Thoracic aorta (tissue), 2 donors: ENCODE measurements around the gene RSRC1. TPM values are rescaled to one million over a fixed set of nuclear protein-coding genes. Genes with fewer than 3 reads are reported as not detected.

Experiments used
- ATAC-seq: fragments of 150-250 bp; one replicate; pipeline ENCODE4 v1.8.0; 2017; ENCODE audit warnings: low read depth; ENCODE audit not compliant: insufficient number of reproducible peaks, low FRiP score
- DNase-seq: peaks from one replicate; pipeline ENCODE4 v3.0.0-alpha.2; 2020; ENCODE audit warnings: low spot score
- H3K27ac ChIP-seq, 2 donors: fragments of 200-600 bp; sonication (generic); 1 replicate in 1 of 2; 2 replicates in 1 of 2; pipeline ENCODE4 v1.5.1; 2016; ENCODE audit warnings: mild to moderate bottlenecking in 2 of 2, moderate library complexity in 2 of 2
- H3K27me3 ChIP-seq: fragments of 200-600 bp; sonication (generic); replicated peaks from 2 replicates; pipeline ENCODE4 v1.6.0; 2016; ENCODE audit warnings: mild to moderate bottlenecking; ENCODE audit not compliant: insufficient read depth
- H3K36me3 ChIP-seq: fragments of 200-600 bp; sonication (generic); one replicate; pipeline ENCODE4 v1.5.1; 2016
- H3K4me1 ChIP-seq, 2 donors: fragments of 200-600 bp; sonication (generic); 1 replicate in 1 of 2; 2 replicates in 1 of 2; pipeline versions ENCODE4 v1.5.1 to v1.6.0; 2016; ENCODE audit warnings: low read depth in 2 of 2, mild to moderate bottlenecking in 1 of 2; ENCODE audit not compliant: control insufficient read depth in 1 of 2
- H3K4me3 ChIP-seq: fragments of 200-600 bp; sonication (generic); 2 replicates; pipeline ENCODE4 v1.5.1; 2016; ENCODE audit warnings: mild to moderate bottlenecking
- H3K9me3 ChIP-seq: fragments of 200-600 bp; sonication (generic); 2 replicates; pipeline ENCODE4 v1.5.1; 2016
- total RNA-seq, 2 donors: library from RNA; depleted of rRNA; stranded (reverse); fragments of >200 nt; gene quantifications; one replicate each; pipeline versions ENCODE4 v1.1.0 to v1.2.3, GENCODE V29; 2016
- TF ChIP-seq, protein P1 (sequence below): fragments of 200-600 bp; sonication (generic); IDR thresholded peaks from one replicate; pipeline ENCODE4 v1.5.1; 2019; ENCODE audit warnings: antibody characterized with exemption

Gene RSRC1
- total RNA-seq, 2 donors from 2014 or later, result 26.6 to 39.5 TPM

DNA sequence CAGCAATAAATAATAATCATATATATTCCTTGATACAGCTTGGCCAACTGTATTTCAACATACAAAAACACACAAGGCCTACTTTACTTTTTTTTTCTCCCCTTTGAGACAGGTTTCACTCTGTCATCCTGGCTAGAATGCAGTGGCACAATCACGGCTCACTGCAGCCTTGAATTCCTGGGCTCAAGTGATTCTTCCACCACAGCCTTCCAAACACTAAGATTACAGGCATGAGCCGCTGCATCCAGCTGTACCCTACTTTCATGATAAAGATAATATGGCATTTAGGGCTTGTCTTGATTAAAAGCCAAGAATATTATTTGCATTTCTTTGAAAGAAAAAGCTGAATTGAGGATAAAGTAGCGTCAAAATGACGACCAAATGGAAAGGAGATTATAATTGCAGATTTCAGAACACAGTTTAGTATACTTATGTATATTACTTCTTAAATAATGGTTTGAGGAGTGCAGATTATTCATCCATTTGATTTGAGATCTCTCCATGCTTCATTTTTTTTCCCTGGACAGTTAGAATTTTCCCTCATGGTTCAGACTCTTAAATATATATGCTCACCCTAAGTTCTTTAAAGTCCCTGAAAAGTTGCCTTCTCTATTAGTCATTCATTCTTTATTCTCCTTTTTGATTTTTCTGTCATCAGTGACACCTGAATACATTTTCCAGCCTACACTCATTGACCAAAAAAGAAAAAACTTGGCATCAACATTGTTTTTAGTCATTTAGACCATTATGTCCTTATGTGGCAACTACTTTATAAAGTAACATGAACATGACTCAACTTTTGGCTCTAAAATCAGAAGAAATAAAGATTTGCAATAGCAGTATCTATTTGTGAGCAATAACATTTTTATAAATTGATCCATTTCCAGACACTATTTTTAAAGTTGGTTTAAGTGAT is 412.6 kb downstream of the RSRC1 start:
- peak overlapping the region; percentile 27 for H3K4me3 ChIP-seq
- H3K36me3 ChIP-seq, result no peaks in the 10 kb centered on the region
- H3K4me1 ChIP-seq, result peaks cover 5 to 8% of the 10 kb centered on the region in 2 donors
- no peaks in the 10 kb centered on the region for H3K27me3 ChIP-seq
- DNase-seq (no peak), ATAC-seq (no peak)
- H3K9me3 ChIP-seq, result no peaks in the 10 kb centered on the region
- no peak overlapping the region for H3K27ac ChIP-seq
- TF ChIP-seq, protein P1, sequence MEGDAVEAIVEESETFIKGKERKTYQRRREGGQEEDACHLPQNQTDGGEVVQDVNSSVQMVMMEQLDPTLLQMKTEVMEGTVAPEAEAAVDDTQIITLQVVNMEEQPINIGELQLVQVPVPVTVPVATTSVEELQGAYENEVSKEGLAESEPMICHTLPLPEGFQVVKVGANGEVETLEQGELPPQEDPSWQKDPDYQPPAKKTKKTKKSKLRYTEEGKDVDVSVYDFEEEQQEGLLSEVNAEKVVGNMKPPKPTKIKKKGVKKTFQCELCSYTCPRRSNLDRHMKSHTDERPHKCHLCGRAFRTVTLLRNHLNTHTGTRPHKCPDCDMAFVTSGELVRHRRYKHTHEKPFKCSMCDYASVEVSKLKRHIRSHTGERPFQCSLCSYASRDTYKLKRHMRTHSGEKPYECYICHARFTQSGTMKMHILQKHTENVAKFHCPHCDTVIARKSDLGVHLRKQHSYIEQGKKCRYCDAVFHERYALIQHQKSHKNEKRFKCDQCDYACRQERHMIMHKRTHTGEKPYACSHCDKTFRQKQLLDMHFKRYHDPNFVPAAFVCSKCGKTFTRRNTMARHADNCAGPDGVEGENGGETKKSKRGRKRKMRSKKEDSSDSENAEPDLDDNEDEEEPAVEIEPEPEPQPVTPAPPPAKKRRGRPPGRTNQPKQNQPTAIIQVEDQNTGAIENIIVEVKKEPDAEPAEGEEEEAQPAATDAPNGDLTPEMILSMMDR, result no peak

DNA sequence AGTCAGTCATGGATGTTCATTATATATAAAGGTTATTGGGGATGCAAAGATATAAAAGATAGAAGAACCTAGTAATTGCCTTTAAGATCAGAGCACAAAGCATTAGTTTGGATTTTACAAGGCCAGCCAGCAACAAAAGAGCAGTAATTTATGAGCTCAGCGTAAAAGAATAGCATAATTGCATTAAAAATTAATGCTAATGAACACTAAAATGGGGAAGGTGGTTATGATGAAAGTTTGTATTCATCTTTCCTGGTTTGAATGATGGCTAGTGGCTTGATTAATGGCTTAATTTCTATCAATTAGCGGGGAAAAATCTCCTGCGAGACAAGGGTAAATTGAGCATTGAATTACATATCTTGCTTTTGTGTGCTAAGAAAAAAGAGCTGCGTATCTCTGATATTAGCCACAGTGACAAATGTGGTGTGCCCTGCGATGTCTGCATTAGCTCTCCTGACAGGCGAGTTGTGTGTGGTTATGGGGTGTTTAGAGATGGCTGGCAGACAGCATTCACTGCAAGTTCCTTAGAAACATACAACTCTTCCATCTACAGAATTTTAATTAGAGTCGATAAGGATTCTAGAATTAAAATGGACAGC is 418.3 kb downstream of the RSRC1 start:
- Histone ChIP-seq H3K27ac (no peak overlapping the region), H3K4me1 (no peaks in the 10 kb centered on the region), H3K27me3 (no peaks in the 10 kb centered on the region), H3K4me3 (no peak overlapping the region), H3K9me3 (no peaks in the 10 kb centered on the region), H3K36me3 (no peaks in the 10 kb centered on the region)
- TF ChIP-seq, protein P1, result no peak
- DNase-seq (no peak), ATAC-seq (no peak)

DNA sequence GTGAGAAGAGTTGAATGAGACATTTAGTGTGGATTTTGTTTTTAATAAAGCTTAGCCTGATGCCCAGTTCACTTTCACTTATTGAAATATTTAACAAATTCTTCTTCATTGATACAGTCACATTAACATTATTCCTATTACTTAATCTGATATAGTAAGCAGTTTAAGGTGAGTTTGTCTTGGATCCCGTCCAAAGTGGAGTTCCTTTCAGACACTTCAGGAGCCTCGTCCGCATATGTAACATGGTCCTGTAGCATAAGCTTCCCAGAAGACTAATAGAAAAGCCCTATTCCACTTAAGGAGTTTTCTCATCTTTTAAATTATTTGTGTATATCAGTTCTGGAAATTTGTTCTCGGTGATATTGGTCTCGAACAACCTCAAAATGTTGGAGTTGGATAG is 421.4 kb downstream of the RSRC1 start:
- Histone ChIP-seq H3K27ac (no peak overlapping the region), H3K36me3 (no peaks in the 10 kb centered on the region), H3K4me1 (no peaks in the 10 kb centered on the region), H3K27me3 (no peaks in the 10 kb centered on the region), H3K4me3 (no peak overlapping the region), H3K9me3 (no peaks in the 10 kb centered on the region)
- DNase-seq, result no peak
- TF ChIP-seq, protein P1, result no peak
- ATAC-seq, result no peak

DNA sequence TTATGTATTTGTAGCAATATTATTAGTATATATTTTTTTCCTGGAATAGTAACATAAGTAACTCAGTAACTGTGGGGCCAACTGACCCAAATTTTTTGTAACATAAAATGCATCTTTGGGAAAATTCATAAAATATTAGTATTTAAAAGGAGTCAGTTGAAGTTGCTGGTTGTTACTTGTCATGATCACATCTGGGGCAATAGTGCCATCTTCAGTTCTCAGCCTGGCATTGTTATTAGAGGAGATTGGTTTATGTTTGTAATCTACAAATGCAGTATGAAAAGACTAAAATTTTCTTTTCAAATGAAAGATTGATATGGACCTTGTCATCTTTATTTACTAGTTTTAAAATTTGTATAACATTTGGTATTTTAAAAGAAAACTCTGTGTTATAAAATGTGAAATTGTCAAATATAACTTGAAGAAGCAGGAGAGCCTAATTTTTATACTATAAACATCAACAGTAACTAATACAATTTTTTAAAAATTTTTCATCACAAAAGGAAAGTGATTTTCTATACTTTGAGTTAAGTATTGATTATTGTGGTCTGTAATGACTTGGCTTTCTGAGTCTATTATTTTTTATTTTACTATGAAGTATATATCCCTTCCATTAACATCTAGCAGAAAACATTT is 422.3 kb downstream of the RSRC1 start:
- H3K27ac ChIP-seq, result no peak overlapping the region
- H3K9me3 ChIP-seq, result no peaks in the 10 kb centered on the region
- no peak for DNase-seq
- no peaks in the 10 kb centered on the region for H3K36me3 ChIP-seq
- H3K4me3 ChIP-seq, result no peak overlapping the region
- no peaks in the 10 kb centered on the region for H3K4me1 ChIP-seq
- TF ChIP-seq, protein P1, result peak; percentile 32
- H3K27me3 ChIP-seq, result no peaks in the 10 kb centered on the region
- no peak for ATAC-seq

DNA sequence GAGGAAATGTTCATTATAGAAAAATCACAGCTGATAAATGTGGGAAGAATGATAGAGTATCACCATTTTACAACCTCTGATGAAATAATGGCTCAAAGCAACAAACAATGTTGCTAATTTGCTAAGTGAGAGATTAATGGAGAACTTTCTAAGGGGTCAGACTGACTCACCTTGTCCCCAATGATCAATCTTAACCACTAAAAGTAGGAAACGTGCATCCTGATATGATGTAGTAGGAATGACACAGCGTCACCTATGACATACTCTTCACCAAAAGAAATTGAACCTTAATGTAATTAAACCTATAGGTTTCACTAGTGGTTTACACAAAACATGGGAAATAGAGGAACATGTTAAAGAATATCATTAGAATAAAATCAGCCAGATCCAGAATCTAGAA is 426.0 kb downstream of the RSRC1 start:
- Histone ChIP-seq H3K4me1 (no peaks in the 10 kb centered on the region), H3K27ac (no peak overlapping the region), H3K4me3 (no peak overlapping the region), H3K27me3 (no peaks in the 10 kb centered on the region), H3K9me3 (no peaks in the 10 kb centered on the region), H3K36me3 (no peaks in the 10 kb centered on the region)
- ATAC-seq, result no peak
- DNase-seq, result no peak
- TF ChIP-seq, protein P1, result no peak
